Psoas muscle (tissue), 8 donors: ENCODE results near the gene SGSM2. TPM values are rescaled to one million over a fixed set of nuclear protein-coding genes. Genes with fewer than 3 reads are reported as not detected.

ENCODE experiments used
- ATAC-seq, 4 donors: fragments of 200-7000 bp; cut with Tn5 transposase; one replicate each; pipeline ENCODE4 v1.9.1; 2020; ENCODE audit warnings: moderate library complexity in 3 of 4, mild to moderate bottlenecking in 2 of 4
- DNase-seq, 2 donors: peaks; one replicate each; pipeline ENCODE4 v3.0.0-alpha.2; 2020
- H3K27ac ChIP-seq: fragments of 200-600 bp; one replicate; pipeline ENCODE4 v1.8.0; 2022
- H3K27me3 ChIP-seq, 3 donors: fragments of 200-600 bp in 1 of 3; one replicate each; pipeline versions ENCODE4 v1.6.1 to v1.8.0; 2013 to 2022; ENCODE audit warnings: low read length in 2 of 3, mild to moderate bottlenecking in 2 of 3, moderate library complexity in 1 of 3; ENCODE audit not compliant: insufficient read depth in 3 of 3
- H3K36me3 ChIP-seq, 2 donors: fragments of 200-600 bp in 1 of 2; one replicate each; pipeline versions ENCODE4 v1.6.1 to v1.8.0; 2013 to 2022; ENCODE audit warnings: low read depth in 1 of 2, mild to moderate bottlenecking in 1 of 2, moderate library complexity in 1 of 2; ENCODE audit not compliant: insufficient read depth in 1 of 2
- H3K4me1 ChIP-seq: fragments of 200-600 bp; one replicate; pipeline ENCODE4 v1.8.0; 2022
- H3K4me3 ChIP-seq: fragments of 200-600 bp; one replicate; pipeline ENCODE4 v1.8.0; 2022; ENCODE audit warnings: mild to moderate bottlenecking
- H3K9me3 ChIP-seq: fragments of 200-600 bp; one replicate; pipeline ENCODE4 v1.8.0; 2022
- WGBS, 3 donors: extraction: QIAGEN DNeasy Blood & Tissue Kit; methylation state at CpG; one replicate each; pipeline versions ENCODE4 v1.1.6 to v1.1.7; 2013; 5-methylcytosine and 5-hydroxymethylcytosine counted together
- intact Hi-C, 2 donors: fragments of 100-400 bp; cut with DNase I; formaldehyde crosslinking; loops; one replicate each; pipeline versions ENCODE4 v1.11.0 to v1.14.2; 2022
- polyA plus RNA-seq, 3 donors: library from polyadenylated mRNA; stranded (reverse); fragments of 200-250 nt; gene quantifications; one replicate each; pipeline ENCODE4 v1.2.3, GENCODE V29; 2013
- total RNA-seq, 4 donors: library from RNA; stranded (reverse); fragmentation: NEBNext Ultra II Directional in 2 of 4; extraction: Animal tissue kit (Norgen Biotek cat#: 25700) in 2 of 4; gene quantifications; one replicate each; pipeline versions ENCODE4 v1.2.1 to v1.2.4, GENCODE V29; 2021 to 2023
- TF ChIP-seq, protein P1 (sequence below): fragments of 200-600 bp; IDR thresholded peaks from one replicate; pipeline ENCODE4 v1.8.0; 2022; ENCODE audit warnings: antibody characterized with exemption
- donor health status: healthy with polysubstance abuse.
- donor health status: DM: no; HTN: no; CAD: no; lungs with moderate emphysema.
- donor health status: Bipolar disorder and iron deficiency.
- donor health status: healthy.
- donor health status: DM: yes; HTN: yes; CAD: no.
- donor health status: DM: no; HTN: no; CAD: no.
- donor health status: DM: no; HTN: no; CAD: no.
- donor health status: DM: yes; HTN: yes; CAD: no.

The SGSM2 gene
- total and polyA plus RNA-seq, 7 donors: 9.6 to 25.6 (median 13.5) TPM

DNA sequence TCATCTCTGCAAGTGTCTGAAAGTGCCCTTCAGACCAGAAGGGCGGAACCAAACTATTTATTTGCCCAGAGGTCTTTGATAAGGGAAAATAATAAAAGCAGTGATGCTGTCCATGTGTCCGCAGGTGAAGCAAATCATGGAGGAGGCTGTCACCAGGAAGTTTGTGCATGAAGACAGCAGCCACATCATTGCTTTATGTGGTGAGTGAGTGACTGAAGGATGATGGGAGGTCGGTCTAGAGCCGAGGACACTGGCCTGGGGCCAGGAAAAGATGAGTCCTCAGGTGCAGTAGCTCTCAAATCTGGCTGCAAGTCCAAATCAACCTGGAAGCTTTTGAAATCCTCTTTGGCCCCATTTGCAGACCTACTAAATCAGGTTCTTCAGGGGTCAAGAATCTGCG lies 6.1 kb downstream of the SGSM2 start:
- no peaks in the 10 kb centered on the region for H3K9me3 ChIP-seq
- H3K36me3 ChIP-seq: peaks cover 3 to 30% of the 10 kb centered on the region in 2 donors
- H3K27me3 ChIP-seq: no peaks in the 10 kb centered on the region
- H3K27ac ChIP-seq: no peak overlapping the region
- peaks cover 15% of the 10 kb centered on the region for H3K4me1 ChIP-seq
- intact Hi-C loops: no loop called here
- DNase-seq (no peak), ATAC-seq (no peak)
- TF ChIP-seq, protein P1, sequence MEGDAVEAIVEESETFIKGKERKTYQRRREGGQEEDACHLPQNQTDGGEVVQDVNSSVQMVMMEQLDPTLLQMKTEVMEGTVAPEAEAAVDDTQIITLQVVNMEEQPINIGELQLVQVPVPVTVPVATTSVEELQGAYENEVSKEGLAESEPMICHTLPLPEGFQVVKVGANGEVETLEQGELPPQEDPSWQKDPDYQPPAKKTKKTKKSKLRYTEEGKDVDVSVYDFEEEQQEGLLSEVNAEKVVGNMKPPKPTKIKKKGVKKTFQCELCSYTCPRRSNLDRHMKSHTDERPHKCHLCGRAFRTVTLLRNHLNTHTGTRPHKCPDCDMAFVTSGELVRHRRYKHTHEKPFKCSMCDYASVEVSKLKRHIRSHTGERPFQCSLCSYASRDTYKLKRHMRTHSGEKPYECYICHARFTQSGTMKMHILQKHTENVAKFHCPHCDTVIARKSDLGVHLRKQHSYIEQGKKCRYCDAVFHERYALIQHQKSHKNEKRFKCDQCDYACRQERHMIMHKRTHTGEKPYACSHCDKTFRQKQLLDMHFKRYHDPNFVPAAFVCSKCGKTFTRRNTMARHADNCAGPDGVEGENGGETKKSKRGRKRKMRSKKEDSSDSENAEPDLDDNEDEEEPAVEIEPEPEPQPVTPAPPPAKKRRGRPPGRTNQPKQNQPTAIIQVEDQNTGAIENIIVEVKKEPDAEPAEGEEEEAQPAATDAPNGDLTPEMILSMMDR: no peak
- no peak overlapping the region for H3K4me3 ChIP-seq
- WGBS, 3 donors: 61 to 62% (median 62%) methylated on average over 5 of the region's 5 CpGs

DNA sequence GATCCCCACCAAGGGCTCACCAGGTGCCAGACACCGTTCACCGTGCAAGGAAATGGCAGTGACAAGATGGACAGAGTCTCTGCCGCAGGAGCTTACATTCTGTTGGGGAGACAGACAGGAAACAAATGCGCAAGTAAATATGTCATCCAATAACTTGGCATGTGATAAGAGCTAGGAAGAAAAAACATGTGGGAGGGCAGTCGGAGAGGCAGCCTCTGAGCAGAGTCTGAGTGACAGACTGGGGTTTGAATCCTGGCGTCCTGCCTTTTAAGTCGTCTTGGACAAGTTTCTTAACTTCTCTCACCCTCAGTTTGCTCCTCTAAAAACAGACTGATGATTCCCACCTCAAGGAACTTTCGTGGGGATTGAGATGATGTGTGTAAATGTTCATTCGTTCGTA lies 7.2 kb downstream of the SGSM2 start:
- TF ChIP-seq, protein P1: no peak
- 83 to 88% (median 86%) methylated on average over 10 of the region's 10 CpGs for WGBS, 3 donors
- no peak for ATAC-seq
- peaks cover 3 to 30% of the 10 kb centered on the region in 2 donors for H3K36me3 ChIP-seq
- no peaks in the 10 kb centered on the region for H3K27me3 ChIP-seq
- no peak overlapping the region for H3K4me3 ChIP-seq
- H3K4me1 ChIP-seq: peaks cover 18% of the 10 kb centered on the region
- intact Hi-C loops: no loop called here
- H3K27ac ChIP-seq: no peak overlapping the region
- H3K9me3 ChIP-seq: no peaks in the 10 kb centered on the region
- no peak for DNase-seq

DNA sequence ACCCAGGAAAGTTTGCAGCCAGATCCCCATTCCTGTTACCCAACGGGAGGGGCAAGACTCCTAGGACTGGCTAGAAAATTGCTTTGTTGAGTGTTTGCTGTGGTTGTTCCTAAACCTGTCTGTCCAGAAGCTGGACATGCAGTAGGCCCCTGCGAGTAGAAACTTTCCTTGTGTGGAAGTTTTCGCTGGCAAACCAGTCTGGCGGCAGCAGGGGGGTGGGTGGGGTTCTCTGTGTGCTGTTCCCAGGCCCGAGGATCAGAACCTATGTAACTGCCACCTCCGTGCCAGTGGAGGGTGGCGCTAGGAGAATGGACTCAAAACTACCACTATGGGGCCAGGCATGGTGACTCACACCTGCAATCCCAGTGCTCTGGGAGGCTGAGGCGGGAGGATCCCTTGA lies 9.2 kb downstream of the SGSM2 start:
- ATAC-seq (no peak), DNase-seq (no peak)
- 93 to 96% (median 95%) methylated on average over 8 of the region's 8 CpGs for WGBS, 3 donors
- Histone ChIP-seq H3K36me3 (peaks cover 3 to 27% of the 10 kb centered on the region in 2 donors), H3K4me1 (peaks cover 18% of the 10 kb centered on the region), H3K4me3 (no peak overlapping the region), H3K27ac (peak overlapping the region; percentile 68), H3K27me3 (no peaks in the 10 kb centered on the region), H3K9me3 (no peaks in the 10 kb centered on the region)
- intact Hi-C loops: no loop called here
- TF ChIP-seq, protein P1: no peak

DNA sequence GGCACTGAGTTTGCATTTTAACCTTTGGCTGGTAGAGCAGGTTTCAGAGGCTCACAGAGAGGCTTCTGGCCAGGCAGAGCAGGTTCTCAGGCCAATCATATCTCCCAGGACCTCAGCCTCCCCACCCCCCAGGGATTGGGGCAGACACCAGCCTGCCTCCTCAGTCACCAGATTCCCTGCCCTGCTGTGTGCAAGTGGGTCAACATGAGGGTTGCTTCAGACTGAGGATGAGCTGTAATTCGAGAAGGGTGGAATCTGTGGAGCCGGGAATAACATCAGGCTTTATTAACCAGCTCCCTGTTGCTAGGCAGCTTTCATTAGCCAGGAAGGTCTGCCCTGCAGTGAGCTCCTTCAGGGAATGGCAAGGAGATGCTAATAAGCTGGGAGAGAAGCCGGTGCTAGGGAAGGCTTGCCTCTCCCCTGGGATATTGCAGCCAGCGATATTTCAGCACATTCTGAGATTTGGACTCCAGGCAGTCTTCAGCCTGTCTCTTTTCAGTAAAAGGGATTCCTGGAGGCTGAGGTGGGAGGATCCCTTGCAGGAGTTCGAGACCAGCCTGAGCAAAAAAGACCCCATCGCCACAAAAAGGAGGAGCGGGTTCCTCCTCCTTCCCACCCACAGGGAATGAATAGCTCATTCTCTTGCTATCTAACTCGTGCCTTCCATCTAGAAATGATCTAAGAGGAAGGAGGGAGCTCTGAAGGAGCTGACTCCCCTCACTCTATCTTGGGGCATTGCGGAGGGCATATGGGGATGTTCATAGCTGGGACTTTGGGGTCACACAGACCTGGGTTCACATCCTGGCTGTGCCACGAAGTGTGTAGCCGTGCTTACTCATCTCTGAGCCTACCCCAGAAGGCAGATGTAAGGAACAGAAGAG lies 10.7 kb downstream of the SGSM2 start:
- 53 to 55% (median 55%) methylated on average over 11 of the region's 11 CpGs for WGBS, 3 donors
- intact Hi-C loops: no loop called here
- ATAC-seq: peak; percentile 96 to 98 (median 97)

More for the DNA sequence above, 10.7 kb downstream of the SGSM2 start:
- H3K27me3 ChIP-seq: no peaks in the 10 kb centered on the region
- peaks cover 0 to 17% of the 10 kb centered on the region in 2 donors for H3K36me3 ChIP-seq
- peak; percentile 71 to 88 for DNase-seq
- no peaks in the 10 kb centered on the region for H3K9me3 ChIP-seq
- TF ChIP-seq, protein P1: no peak
- peak overlapping the region; percentile 13 for H3K4me3 ChIP-seq
- H3K27ac ChIP-seq: peak overlapping the region; percentile 68
- H3K4me1 ChIP-seq: peaks cover 18% of the 10 kb centered on the region
